GM13976 (cell line): ENCODE data around the gene NEK7.

ENCODE experiments used
- DNase-seq: peaks from one replicate; pipeline ENCODE4 v3.0.0; 2012; ENCODE audit warnings: low spot score
- CTCF ChIP-seq: IDR thresholded peaks from 2 replicates; pipeline ENCODE4 v1.5.1; 2012; ENCODE audit warnings: borderline replicate concordance, mild to moderate bottlenecking; ENCODE audit not compliant: insufficient read depth; ENCODE audit errors: extremely low read depth, missing control alignments, control extremely low read depth
- in situ Hi-C: fragments of 300-500 bp; cut with MboI; formaldehyde crosslinking; loops from one replicate; pipeline ENCODE4 v1.12.0; 2022; ENCODE audit warnings: low sequenced_read_pairs, mixed read lengths, inconsistent platforms; ENCODE audit not compliant: unreplicated experiment

The NEK7 gene

GRCh38 chr1:198253259-198253658 lies 96.5 kb downstream of the NEK7 start:
- in situ Hi-C loops, result no loop called here
- DNase-seq, result peak; percentile 24
- TF ChIP-seq CTCF, result no peak

- in situ Hi-C loops, result no loop called here
- DNase-seq, result peak; percentile 44
- TF ChIP-seq CTCF, result no peak
Observed at GRCh38 chr1:198253668-198254067, 96.9 kb downstream of the NEK7 start.

GRCh38 chr1:198254521-198254920 lies 97.7 kb downstream of the NEK7 start:
- in situ Hi-C loops, result no loop called here
- no peak for TF ChIP-seq CTCF
- DNase-seq, result no peak

- in situ Hi-C loops, result no loop called here
- DNase-seq, result no peak
- no peak for TF ChIP-seq CTCF
Observed at GRCh38 chr1:198254948-198255347, 98.2 kb downstream of the NEK7 start.

- no peak for TF ChIP-seq CTCF
- in situ Hi-C loops, result no loop called here
- DNase-seq, result no peak
Observed at GRCh38 chr1:198255784-198256183, 99.0 kb downstream of the NEK7 start.

GRCh38 chr1:198258491-198258890 lies 101.7 kb downstream of the NEK7 start:
- in situ Hi-C loops, result no loop called here
- DNase-seq, result no peak
- no peak for TF ChIP-seq CTCF
